ENCODE measurements around the gene SOCS3.

GRCh38 chr17:78408476-78409050 lies 48.7 kb upstream of the SOCS3 start:
- TF ChIP-seq CTCF (IDR thresholded peaks at IDR 0.05) = no peak
- no peak for TF ChIP-seq ZFX (IDR thresholded peaks at IDR 0.05; ENCODE audit: borderline replicate concordance)
